ENCODE results near the gene ZBTB49. TPM values are rescaled to one million over a fixed set of nuclear protein-coding genes. Genes with fewer than 3 reads are reported as not detected.

The ZBTB49 gene
- total RNA-seq, 1 donor = 6.2 TPM

DNA sequence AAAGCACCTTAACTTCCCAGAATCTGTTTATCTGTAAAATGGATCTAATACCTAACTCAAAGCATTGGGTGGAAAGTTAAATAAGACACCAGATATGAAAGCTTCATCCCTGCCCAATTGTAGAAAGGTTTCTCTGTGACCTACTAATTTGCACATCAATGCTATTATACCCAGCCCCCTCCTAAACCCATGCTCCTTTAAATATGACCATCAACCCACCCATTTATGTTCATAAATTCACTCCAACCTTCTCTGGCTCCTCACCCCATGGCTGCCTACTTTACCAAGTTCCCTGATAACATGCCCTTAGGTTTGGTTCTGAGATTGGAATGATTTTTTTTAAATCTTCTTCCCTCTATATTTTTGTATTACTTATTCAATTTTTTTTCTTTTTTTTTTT, 2.0 kb upstream of the ZBTB49 start:
- TF ChIP-seq, protein P1, sequence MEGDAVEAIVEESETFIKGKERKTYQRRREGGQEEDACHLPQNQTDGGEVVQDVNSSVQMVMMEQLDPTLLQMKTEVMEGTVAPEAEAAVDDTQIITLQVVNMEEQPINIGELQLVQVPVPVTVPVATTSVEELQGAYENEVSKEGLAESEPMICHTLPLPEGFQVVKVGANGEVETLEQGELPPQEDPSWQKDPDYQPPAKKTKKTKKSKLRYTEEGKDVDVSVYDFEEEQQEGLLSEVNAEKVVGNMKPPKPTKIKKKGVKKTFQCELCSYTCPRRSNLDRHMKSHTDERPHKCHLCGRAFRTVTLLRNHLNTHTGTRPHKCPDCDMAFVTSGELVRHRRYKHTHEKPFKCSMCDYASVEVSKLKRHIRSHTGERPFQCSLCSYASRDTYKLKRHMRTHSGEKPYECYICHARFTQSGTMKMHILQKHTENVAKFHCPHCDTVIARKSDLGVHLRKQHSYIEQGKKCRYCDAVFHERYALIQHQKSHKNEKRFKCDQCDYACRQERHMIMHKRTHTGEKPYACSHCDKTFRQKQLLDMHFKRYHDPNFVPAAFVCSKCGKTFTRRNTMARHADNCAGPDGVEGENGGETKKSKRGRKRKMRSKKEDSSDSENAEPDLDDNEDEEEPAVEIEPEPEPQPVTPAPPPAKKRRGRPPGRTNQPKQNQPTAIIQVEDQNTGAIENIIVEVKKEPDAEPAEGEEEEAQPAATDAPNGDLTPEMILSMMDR (IDR thresholded peaks at IDR 0.05; ENCODE audit: extremely low read depth, low read depth, low read length) = no peak
- H3K79me2 ChIP-seq (ENCODE audit: insufficient read depth, low read length) = peaks cover 73% of the 10 kb centered on the region
- no peak overlapping the region for H3K4me3 ChIP-seq (ENCODE audit: insufficient read depth, low read length)
- peaks cover 20% of the 10 kb centered on the region for H3K36me3 ChIP-seq (ENCODE audit: insufficient read depth, low read length)
- no peak overlapping the region for H3K27ac ChIP-seq (ENCODE audit: low read depth, low read length)
- no peaks in the 10 kb centered on the region for H3K9me3 ChIP-seq (ENCODE audit: low read depth, low read length)
- peaks cover 25% of the 10 kb centered on the region for H4K20me1 ChIP-seq (ENCODE audit: insufficient read depth, low read length)
- no peak overlapping the region for H3K4me2 ChIP-seq (ENCODE audit: insufficient read depth, low read length)
- H2AFZ ChIP-seq (ENCODE audit: low read length) = no peak overlapping the region
- H3K27me3 ChIP-seq (ENCODE audit: insufficient read depth, low read length) = no peaks in the 10 kb centered on the region
- DNase-seq (ENCODE audit: insufficient read length, low spot score, missing footprints) = no peak
- peaks cover 18% of the 10 kb centered on the region for H3K4me1 ChIP-seq (ENCODE audit: insufficient read depth, low read length)

- Histone ChIP-seq H3K79me2 (ENCODE audit: insufficient read depth, low read length) (peaks cover 81% of the 10 kb centered on the region), H3K4me1 (ENCODE audit: insufficient read depth, low read length) (peaks cover 18% of the 10 kb centered on the region), H3K4me2 (ENCODE audit: insufficient read depth, low read length) (peak overlapping the region; percentile 86), H4K20me1 (ENCODE audit: insufficient read depth, low read length) (peaks cover 33% of the 10 kb centered on the region), H3K4me3 (ENCODE audit: insufficient read depth, low read length) (peak overlapping the region; percentile 95), H3K27me3 (ENCODE audit: insufficient read depth, low read length) (no peaks in the 10 kb centered on the region), H3K9me3 (ENCODE audit: low read depth, low read length) (no peaks in the 10 kb centered on the region), H2AFZ (ENCODE audit: low read length) (peak overlapping the region; percentile 96), H3K36me3 (ENCODE audit: insufficient read depth, low read length) (peaks cover 13% of the 10 kb centered on the region), H3K27ac (ENCODE audit: low read depth, low read length) (peak overlapping the region; percentile 65)
- DNase-seq (ENCODE audit: insufficient read length, low spot score, missing footprints) = peak; percentile 50
- TF ChIP-seq, protein P1 (IDR thresholded peaks at IDR 0.05; ENCODE audit: extremely low read depth, low read depth, low read length) = no peak
Observed at GRCh38 chr4:4289055-4289454, 996 bp upstream of the ZBTB49 start.

DNA sequence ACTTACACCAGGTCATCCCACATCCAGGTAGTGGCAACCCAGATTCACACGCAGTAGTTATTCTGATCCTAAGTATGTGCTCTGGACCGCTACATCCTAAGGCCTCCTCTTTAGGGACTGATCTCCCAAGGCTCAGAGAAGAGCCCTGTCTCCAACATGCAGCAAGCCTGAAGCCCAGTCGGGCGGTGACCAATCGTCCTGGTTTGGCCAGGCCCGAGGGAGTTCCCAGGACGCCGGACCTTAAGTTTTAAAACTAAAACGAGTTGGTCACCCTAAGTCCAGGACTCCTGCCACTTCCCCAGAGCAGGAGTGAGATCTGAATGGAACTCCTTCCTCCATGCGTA, 482 bp upstream of the ZBTB49 start:
- H2AFZ ChIP-seq (ENCODE audit: low read length) = peak overlapping the region; percentile 96
- peak overlapping the region; percentile 95 for H3K4me3 ChIP-seq (ENCODE audit: insufficient read depth, low read length)
- TF ChIP-seq, protein P1 (IDR thresholded peaks at IDR 0.05; ENCODE audit: extremely low read depth, low read depth, low read length) = no peak
- no peaks in the 10 kb centered on the region for H3K9me3 ChIP-seq (ENCODE audit: low read depth, low read length)
- DNase-seq (ENCODE audit: insufficient read length, low spot score, missing footprints) = peak; percentile 81
- peaks cover 33% of the 10 kb centered on the region for H4K20me1 ChIP-seq (ENCODE audit: insufficient read depth, low read length)
- peaks cover 87% of the 10 kb centered on the region for H3K79me2 ChIP-seq (ENCODE audit: insufficient read depth, low read length)
- peak overlapping the region; percentile 86 for H3K4me2 ChIP-seq (ENCODE audit: insufficient read depth, low read length)
- peaks cover 10% of the 10 kb centered on the region for H3K36me3 ChIP-seq (ENCODE audit: insufficient read depth, low read length)
- no peaks in the 10 kb centered on the region for H3K27me3 ChIP-seq (ENCODE audit: insufficient read depth, low read length)
- peak overlapping the region; percentile 65 for H3K27ac ChIP-seq (ENCODE audit: low read depth, low read length)
- H3K4me1 ChIP-seq (ENCODE audit: insufficient read depth, low read length) = peaks cover 18% of the 10 kb centered on the region

DNA sequence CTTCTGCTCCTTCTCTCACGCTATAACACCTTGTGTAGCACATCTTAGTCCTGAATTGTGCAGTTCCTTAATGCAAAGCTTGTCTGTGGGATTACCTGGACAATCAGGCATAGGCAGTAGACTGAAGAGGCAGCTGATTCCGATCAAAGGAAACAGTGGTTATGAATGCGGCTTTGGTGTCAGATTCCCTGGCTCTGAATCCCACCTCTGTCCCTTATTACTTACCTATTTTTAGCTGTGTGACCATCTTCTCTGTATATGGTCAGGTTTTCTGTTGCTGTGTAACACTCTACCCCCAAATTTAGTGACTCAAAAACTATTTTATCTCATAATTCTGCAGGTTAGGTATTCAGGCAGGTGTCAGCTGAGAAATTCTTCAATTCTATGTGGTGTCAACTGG, 3.2 kb downstream of the ZBTB49 start:
- Histone ChIP-seq H3K4me1 (ENCODE audit: insufficient read depth, low read length) (peaks cover 18% of the 10 kb centered on the region), H3K4me3 (ENCODE audit: insufficient read depth, low read length) (no peak overlapping the region), H3K4me2 (ENCODE audit: insufficient read depth, low read length) (no peak overlapping the region), H2AFZ (ENCODE audit: low read length) (no peak overlapping the region), H3K79me2 (ENCODE audit: insufficient read depth, low read length) (peaks cover 91% of the 10 kb centered on the region), H3K27ac (ENCODE audit: low read depth, low read length) (no peak overlapping the region), H3K27me3 (ENCODE audit: insufficient read depth, low read length) (no peaks in the 10 kb centered on the region), H3K36me3 (ENCODE audit: insufficient read depth, low read length) (no peaks in the 10 kb centered on the region), H3K9me3 (ENCODE audit: low read depth, low read length) (no peaks in the 10 kb centered on the region), H4K20me1 (ENCODE audit: insufficient read depth, low read length) (peaks cover 47% of the 10 kb centered on the region)
- DNase-seq (ENCODE audit: insufficient read length, low spot score, missing footprints) = no peak
- TF ChIP-seq, protein P1 (IDR thresholded peaks at IDR 0.05; ENCODE audit: extremely low read depth, low read depth, low read length) = no peak
